SK-N-SH (cell line): Measurements from ENCODE around the gene MRM3. TPM values are rescaled to one million over a fixed set of nuclear protein-coding genes. Genes with fewer than 3 reads are reported as not detected.

Source experiments
- CTCF ChIA-PET: fragments of 300-600, 350-600 bp; formaldehyde crosslinking; extraction: SDS; loops from one replicate; lab custom pipeline; 2021; lab: Yijun Ruan, JAX
- POLR2A ChIA-PET: fragments of 350-600 bp; sonication (Branson Sonifier 250); formaldehyde crosslinking; extraction: SDS; loops from one replicate; lab custom pipeline; 2020; ENCODE audit warnings: antibody characterized with exemption, inconsistent platforms; lab: Yijun Ruan, JAX
- DNase-seq: peaks from one replicate; pipeline ENCODE4 v3.0.0; 2012
- H2AFZ ChIP-seq: fragments of 200-600 bp; sonication (generic); 2 replicates; pipeline ENCODE4 v1.8.1; 2016; ENCODE audit warnings: antibody characterized with exemption, mild to moderate bottlenecking, low read depth
- H3F3A ChIP-seq: fragments of 200-600 bp; sonication (generic); replicated peaks from 2 replicates; pipeline ENCODE3; 2016; ENCODE audit warnings: antibody characterized with exemption, mild to moderate bottlenecking; ENCODE audit not compliant: insufficient read depth
- H3K27ac ChIP-seq, 2 experiments: fragments of 200-500 bp in 1 of 2; fragments of 200-600 bp in 1 of 2; sonication (Bioruptor generic) in 1 of 2; sonication (generic), shearing (Covaris generic) in 1 of 2; 2 replicates each; pipeline versions ENCODE4 v1.5.1 to v1.6.1; 2014 to 2016; ENCODE audit warnings: low read depth in 2 of 2, inconsistent platforms in 1 of 2, low read length in 1 of 2, mild to moderate bottlenecking in 1 of 2, mixed read lengths in 1 of 2
- H3K27me3 ChIP-seq: fragments of 200-600 bp; sonication (generic), shearing (Covaris generic); 2 replicates; pipeline ENCODE4 v1.6.1; 2016; ENCODE audit warnings: mixed run types; ENCODE audit not compliant: insufficient read depth
- H3K36me3 ChIP-seq, 2 experiments: fragments of 200-500 bp in 1 of 2; fragments of 200-600 bp in 1 of 2; sonication (Bioruptor generic) in 1 of 2; sonication (generic) in 1 of 2; replicated peaks in 1 of 2; 2 replicates each; pipeline versions ENCODE3 to v1.5.1; 2014 to 2016; ENCODE audit warnings: low read length in 1 of 2, mild to moderate bottlenecking in 1 of 2; ENCODE audit not compliant: insufficient read depth in 2 of 2, control insufficient read depth in 1 of 2
- H3K4me1 ChIP-seq, 2 experiments: fragments of 200-500 bp in 1 of 2; fragments of 200-600 bp in 1 of 2; sonication (Bioruptor generic) in 1 of 2; sonication (generic), shearing (Covaris generic) in 1 of 2; 2 replicates each; pipeline versions ENCODE4 v1.5.1 to v1.6.1; 2014 to 2016; ENCODE audit warnings: low read depth in 1 of 2, low read length in 1 of 2, mixed run types in 1 of 2; ENCODE audit not compliant: insufficient read depth in 2 of 2, control insufficient read depth in 1 of 2
- H3K4me2 ChIP-seq: fragments of 200-600 bp; sonication (generic), shearing (Covaris generic); 2 replicates; pipeline ENCODE4 v1.6.1; 2017; ENCODE audit warnings: mixed run types
- H3K4me3 ChIP-seq, 2 experiments: fragments of 200-500 bp in 1 of 2; fragments of 200-600 bp in 1 of 2; sonication (Bioruptor generic) in 1 of 2; sonication (generic), shearing (Covaris generic) in 1 of 2; 2 replicates each; pipeline versions ENCODE4 v1.5.1 to v1.8.1; 2014 to 2016; ENCODE audit warnings: low read depth in 2 of 2, inconsistent platforms in 1 of 2, low read length in 1 of 2, mild to moderate bottlenecking in 1 of 2, mixed read lengths in 1 of 2, moderate library complexity in 1 of 2
- H3K79me2 ChIP-seq: fragments of 200-600 bp; sonication (generic); 2 replicates; pipeline ENCODE4 v1.8.1; 2017; ENCODE audit warnings: mild to moderate bottlenecking; ENCODE audit not compliant: insufficient read depth
- H3K9ac ChIP-seq: fragments of 200-600 bp; sonication (generic); 2 replicates; pipeline ENCODE4 v1.6.1; 2017; ENCODE audit warnings: mixed run types
- H3K9me2 ChIP-seq: fragments of 200-600 bp; sonication (generic); 2 replicates; pipeline ENCODE4 v1.6.1; 2017; ENCODE audit warnings: mixed run types
- H3K9me3 ChIP-seq: fragments of 200-600 bp; sonication (generic); 2 replicates; pipeline ENCODE4 v1.6.1; 2017; ENCODE audit warnings: mixed run types, mild to moderate bottlenecking, moderate library complexity
- H4K20me1 ChIP-seq: fragments of 200-600 bp; sonication (generic); 2 replicates; pipeline ENCODE4 v1.6.1; 2017; ENCODE audit warnings: mild to moderate bottlenecking, mixed run types; ENCODE audit not compliant: insufficient read depth
- CHD2 ChIP-seq: fragments of 150-350 bp; IDR thresholded peaks from 2 replicates; pipeline ENCODE4 v1.6.1; 2018; ENCODE audit warnings: low read length; ENCODE audit not compliant: partially characterized antibody
- ELF1 ChIP-seq: IDR thresholded peaks from 2 replicates; pipeline ENCODE4 v1.4.0; 2012
- FOXJ3 ChIP-seq: sonication (generic); formaldehyde crosslinking; IDR thresholded peaks from 2 replicates; pipeline ENCODE4 v1.5.1; 2020; ENCODE audit warnings: mild to moderate bottlenecking, missing genetic modification reagents
- FOXM1 ChIP-seq: IDR thresholded peaks from 2 replicates; pipeline ENCODE4 v1.4.0; 2012; ENCODE audit warnings: low read depth, mild to moderate bottlenecking
- GABPA ChIP-seq: IDR thresholded peaks from 2 replicates; pipeline ENCODE4 v1.4.0; 2012; ENCODE audit warnings: low read depth, mild to moderate bottlenecking
- MXI1 ChIP-seq: IDR thresholded peaks from 2 replicates; pipeline ENCODE4 v1.6.1; 2012; ENCODE audit warnings: mild to moderate bottlenecking, low read depth, low read length, improper control_type of control experiment
- NFIC ChIP-seq: IDR thresholded peaks from 2 replicates; pipeline ENCODE4 v1.4.0; 2012; ENCODE audit warnings: borderline replicate concordance
- NRF1 ChIP-seq: IDR thresholded peaks from 2 replicates; pipeline ENCODE4 v1.6.1; 2012; ENCODE audit warnings: low read depth, mild to moderate bottlenecking, low read length
- POLR2AphosphoS5 ChIP-seq: IDR thresholded peaks from 2 replicates; pipeline ENCODE4 v1.6.1; 2012; ENCODE audit warnings: low read depth, low read length
- RAD21 ChIP-seq: IDR thresholded peaks from 2 replicates; pipeline ENCODE4 v1.6.1; 2012; ENCODE audit warnings: mild to moderate bottlenecking, low read length
- RXRA ChIP-seq: IDR thresholded peaks from 2 replicates; pipeline ENCODE4 v1.4.0; 2012; ENCODE audit warnings: low read depth, mild to moderate bottlenecking, borderline replicate concordance
- SIN3A ChIP-seq: IDR thresholded peaks from 2 replicates; pipeline ENCODE4 v1.6.1; 2012; ENCODE audit warnings: low read depth, mild to moderate bottlenecking, low read length, moderate library complexity, borderline replicate concordance
- SMC3 ChIP-seq: IDR thresholded peaks from 2 replicates; pipeline ENCODE4 v1.6.1; 2012; ENCODE audit warnings: low read depth, low read length, improper control_type of control experiment
- TAF1 ChIP-seq: IDR thresholded peaks from 2 replicates; pipeline ENCODE4 v1.6.1; 2012; ENCODE audit warnings: low read depth, mild to moderate bottlenecking, low read length, moderate library complexity, borderline replicate concordance
- WGBS: methylation state at CpG from one replicate; pipeline ENCODE4 v1.1.6; 2017; ENCODE audit warnings: low lambda C conversion rate; 5-methylcytosine and 5-hydroxymethylcytosine counted together
- polyA plus RNA-seq, 3 experiments: library from polyadenylated mRNA; depleted of rRNA; stranded (reverse); fragments of >200 nt; gene quantifications; 2 replicates each; pipeline ENCODE4 v1.2.3, GENCODE V29; 2012
- TF ChIP-seq, protein P1 (sequence below): fragments of 200-600 bp; sonication (generic); IDR thresholded peaks from 2 replicates; pipeline ENCODE4 v1.6.1; 2017; ENCODE audit warnings: antibody characterized with exemption, mild to moderate bottlenecking, moderate library complexity
- TF ChIP-seq, protein P2 (sequence below): IDR thresholded peaks from 2 replicates; pipeline ENCODE4; 2012

Gene MRM3
- polyA plus RNA-seq, 1 of the 3 experiments (the other 2 are of a cell fraction) = 16.4 TPM

DNA sequence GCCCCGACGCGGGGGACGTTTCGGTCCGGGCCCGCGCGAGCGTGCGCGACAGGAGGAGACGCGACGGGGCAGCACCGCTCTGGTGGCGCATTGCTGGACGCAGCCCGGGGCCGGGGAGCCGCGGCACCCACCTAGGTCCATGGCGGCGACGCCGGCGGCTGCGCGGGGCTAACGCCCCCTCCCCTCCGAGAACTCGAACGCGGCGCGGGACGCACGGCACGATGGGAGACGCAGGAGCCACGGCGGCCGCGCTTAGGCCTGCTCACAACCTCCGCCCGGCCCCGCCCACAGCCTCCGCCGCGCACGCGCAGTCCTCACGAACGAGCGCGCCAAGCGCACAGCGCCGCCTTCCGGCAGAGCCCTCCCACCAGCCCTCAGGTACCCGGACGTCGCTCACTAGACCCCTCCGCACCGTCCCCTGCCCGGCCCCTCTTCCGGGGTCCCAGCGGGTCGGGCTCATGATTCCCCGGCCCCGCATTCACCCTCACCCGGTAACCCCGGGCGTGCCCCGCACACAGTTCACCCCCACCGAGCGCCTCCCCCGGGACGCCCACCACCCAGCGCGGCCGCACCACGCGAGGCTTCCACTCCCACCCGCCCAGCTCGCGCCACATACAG, 30.0 kb upstream of the MRM3 start, which contains the start of gene GEMIN4:
GEMIN4 (minus strand) TSS at position 263 of the 618 bp plus-strand sequence; CDS start at position 141, 122 bp downstream.
- peak within 1 kb of the TSS; percentile 77 to 84 for H3K4me3 ChIP-seq
- H3K4me1 ChIP-seq = peaks cover 5 to 18% of the 10 kb centered on the region in 2 experiments; a peak in 2 of 4 replicates
- TF ChIP-seq FOXM1 = no peak
- peak; percentile 54; the same call in 1 of the 2 replicates for TF ChIP-seq FOXJ3 (CRISPR knock-in tag)
- peak; percentile 58; the same call in 1 of the 2 replicates for TF ChIP-seq TAF1
- peak; percentile 74; the same call in 1 of the 2 replicates for TF ChIP-seq SIN3A
- peak; percentile 69 for TF ChIP-seq POLR2AphosphoS5
- TF ChIP-seq NFIC = no peak
- peak; percentile 76 for TF ChIP-seq CHD2
- TF ChIP-seq ELF1 = peak; percentile 67
- TF ChIP-seq, protein P1, sequence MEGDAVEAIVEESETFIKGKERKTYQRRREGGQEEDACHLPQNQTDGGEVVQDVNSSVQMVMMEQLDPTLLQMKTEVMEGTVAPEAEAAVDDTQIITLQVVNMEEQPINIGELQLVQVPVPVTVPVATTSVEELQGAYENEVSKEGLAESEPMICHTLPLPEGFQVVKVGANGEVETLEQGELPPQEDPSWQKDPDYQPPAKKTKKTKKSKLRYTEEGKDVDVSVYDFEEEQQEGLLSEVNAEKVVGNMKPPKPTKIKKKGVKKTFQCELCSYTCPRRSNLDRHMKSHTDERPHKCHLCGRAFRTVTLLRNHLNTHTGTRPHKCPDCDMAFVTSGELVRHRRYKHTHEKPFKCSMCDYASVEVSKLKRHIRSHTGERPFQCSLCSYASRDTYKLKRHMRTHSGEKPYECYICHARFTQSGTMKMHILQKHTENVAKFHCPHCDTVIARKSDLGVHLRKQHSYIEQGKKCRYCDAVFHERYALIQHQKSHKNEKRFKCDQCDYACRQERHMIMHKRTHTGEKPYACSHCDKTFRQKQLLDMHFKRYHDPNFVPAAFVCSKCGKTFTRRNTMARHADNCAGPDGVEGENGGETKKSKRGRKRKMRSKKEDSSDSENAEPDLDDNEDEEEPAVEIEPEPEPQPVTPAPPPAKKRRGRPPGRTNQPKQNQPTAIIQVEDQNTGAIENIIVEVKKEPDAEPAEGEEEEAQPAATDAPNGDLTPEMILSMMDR = peak; percentile 87
- TF ChIP-seq NRF1 = peak; percentile 80
- TF ChIP-seq MXI1 = peak; percentile 74
- TF ChIP-seq RXRA = no peak
- peak; percentile 46 for TF ChIP-seq RAD21
- TF ChIP-seq, protein P2, sequence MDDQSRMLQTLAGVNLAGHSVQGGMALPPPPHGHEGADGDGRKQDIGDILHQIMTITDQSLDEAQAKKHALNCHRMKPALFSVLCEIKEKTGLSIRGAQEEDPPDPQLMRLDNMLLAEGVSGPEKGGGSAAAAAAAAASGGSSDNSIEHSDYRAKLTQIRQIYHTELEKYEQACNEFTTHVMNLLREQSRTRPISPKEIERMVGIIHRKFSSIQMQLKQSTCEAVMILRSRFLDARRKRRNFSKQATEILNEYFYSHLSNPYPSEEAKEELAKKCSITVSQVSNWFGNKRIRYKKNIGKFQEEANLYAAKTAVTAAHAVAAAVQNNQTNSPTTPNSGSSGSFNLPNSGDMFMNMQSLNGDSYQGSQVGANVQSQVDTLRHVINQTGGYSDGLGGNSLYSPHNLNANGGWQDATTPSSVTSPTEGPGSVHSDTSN = 0 out of 2 replicates have a peak, but pooled peaks have one; percentile 4
- peak; percentile 47 for TF ChIP-seq SMC3
- TF ChIP-seq GABPA = no peak
- H3K27ac ChIP-seq = peak within 1 kb of the TSS in 1 of 2 experiments; percentile 62; a peak in 1 of 4 replicates
- no peaks in the 10 kb centered on the region for H3K27me3 ChIP-seq
- H3F3A ChIP-seq = peaks cover 25% of the 10 kb centered on the region
- DNase-seq = peak; percentile 99
- peak within 1 kb of the TSS; percentile 95; the same call in 1 of the 2 replicates for H2AFZ ChIP-seq
- peak within 1 kb of the TSS; percentile 87 for H3K9ac ChIP-seq
- H3K36me3 ChIP-seq = peaks cover 11 to 17% of the 10 kb centered on the region in 2 experiments
- no peaks in the 10 kb centered on the region for H3K9me3 ChIP-seq
- CTCF ChIA-PET = interaction anchor here (0.7 to 2.5 kb wide), 15 partner anchors 9 to 340 kb away, joined by 3 to 13 read pairs (median 4); partner anchors contain the start of genes GLOD4, MRM3, TIMM22 and VPS53
- peak within 1 kb of the TSS; percentile 95 for H3K4me2 ChIP-seq
- no peaks in the 10 kb centered on the region for H4K20me1 ChIP-seq
- H3K9me2 ChIP-seq = no peaks in the 10 kb centered on the region
- peaks cover 33% of the 10 kb centered on the region for H3K79me2 ChIP-seq
- POLR2A ChIA-PET = interaction anchor here (0.8 to 1.0 kb wide), 2 partner anchors 19 to 30 kb away, joined by 3 to 4 read pairs; partner anchors contain the start of genes GLOD4 and MRM3
- WGBS = 0% methylated on average over 10 of the region's 87 CpGs
